LoVo (cell line): ENCODE measurements around the gene PFKFB1.

Experiments
- DNase-seq: peaks from one replicate; pipeline ENCODE4 v3.0.0-alpha.2; 2016; ENCODE audit warnings: low spot score

Gene PFKFB1

DNA sequence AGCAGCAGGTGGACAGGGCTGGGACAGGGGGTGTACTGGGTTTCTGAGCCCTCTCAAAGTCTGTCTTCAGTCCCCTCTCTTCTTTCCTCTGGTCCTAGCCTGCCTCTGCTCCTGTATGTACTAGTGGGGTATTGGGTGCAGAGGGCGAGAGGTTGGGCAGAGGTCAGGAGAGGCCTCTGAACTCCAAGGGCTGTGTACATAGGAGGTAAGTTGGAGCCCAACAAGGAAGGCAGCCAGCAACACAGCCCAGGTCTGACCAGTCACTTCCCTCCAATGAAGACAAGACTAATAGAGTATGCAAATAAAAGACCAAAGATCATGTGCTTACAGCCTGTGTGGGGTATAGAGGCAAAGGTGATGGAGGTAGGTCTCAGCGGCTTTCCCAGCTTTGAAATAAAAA is at the start of gene PFKFB1:
Gene PFKFB1 (minus strand): TSS at position 90 of the 400 bp plus-strand sequence. CDS start 181 bp downstream, outside the sequence.
- DNase-seq, result no peak

DNA sequence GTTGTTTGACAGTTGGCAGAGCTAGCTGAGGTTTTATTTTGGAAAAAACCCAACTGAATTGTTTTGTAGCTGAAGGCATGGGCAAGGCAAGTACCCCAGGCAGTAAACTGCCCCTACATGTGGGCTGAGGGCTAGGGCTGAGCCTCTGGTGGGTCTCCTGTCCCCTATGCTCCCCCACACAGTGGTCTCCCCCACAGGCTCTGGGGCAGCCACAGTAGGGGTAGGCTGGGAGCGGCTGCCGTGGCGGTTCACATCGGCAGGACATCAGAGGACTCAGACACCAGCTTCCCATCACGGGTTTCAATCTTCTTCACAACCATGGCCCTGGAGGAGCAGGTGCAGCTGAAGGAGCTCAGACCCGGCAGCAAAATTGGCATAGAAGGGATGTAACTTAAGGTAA is 47.5 kb upstream of the PFKFB1 start:
- DNase-seq, result no peak

GRCh38 chrX:55039471-55039870 is 45.5 kb upstream of the PFKFB1 start:
- DNase-seq, result no peak

GRCh38 chrX:55033429-55033828 is 39.4 kb upstream of the PFKFB1 start:
- no peak for DNase-seq

DNA sequence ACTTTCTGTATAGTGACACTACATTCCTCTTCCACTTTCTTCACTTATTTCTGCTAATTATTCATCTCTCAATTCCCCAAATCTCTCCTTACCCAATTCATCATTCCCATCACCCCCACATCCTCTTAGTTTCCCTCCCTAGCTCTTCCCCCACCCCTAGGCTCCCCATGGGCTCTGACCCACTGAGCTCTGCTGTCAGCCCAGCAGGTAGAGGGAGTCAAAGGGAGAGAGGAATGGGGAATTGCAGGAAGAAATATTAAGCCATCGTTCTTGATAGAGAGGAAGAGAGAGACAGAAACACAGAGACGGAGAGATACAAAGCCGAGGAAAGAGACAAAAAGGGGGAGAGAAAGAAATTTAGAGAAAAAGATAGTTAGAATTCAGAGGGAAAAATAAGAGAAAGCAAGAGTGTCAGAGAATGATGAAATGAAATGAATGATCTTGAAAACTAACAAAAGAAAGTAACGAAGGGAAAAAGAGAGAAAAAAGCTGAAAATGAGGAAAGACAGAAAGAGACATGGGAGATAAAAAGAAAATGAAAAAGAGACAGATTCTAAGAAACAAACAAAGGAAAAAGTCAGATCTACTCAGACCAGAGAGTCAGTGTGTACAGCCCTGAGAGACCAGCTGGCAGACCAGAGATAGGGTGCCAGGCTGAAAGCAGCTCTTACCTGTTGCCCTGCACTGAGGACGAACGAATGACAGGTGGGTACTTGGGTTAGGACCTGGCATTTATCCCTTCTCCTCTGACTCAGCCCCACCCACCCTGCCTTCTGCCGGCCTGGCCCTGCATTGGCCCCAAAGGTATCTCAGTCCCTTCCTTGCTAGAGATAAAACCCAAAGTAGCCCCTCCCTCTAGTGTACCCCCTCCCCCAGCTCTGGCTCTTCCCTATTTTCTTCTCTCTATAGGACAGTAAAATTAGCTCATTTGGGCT is 36.5 kb upstream of the PFKFB1 start, which contains the start of gene ALAS2:
Gene ALAS2 (minus strand): TSS at position 707 of the 935 bp plus-strand sequence. CDS start 4,977 bp downstream, outside the sequence.
- no peak for DNase-seq

- no peak for DNase-seq
Observed at GRCh38 chrX:55029291-55029690, 35.3 kb upstream of the PFKFB1 start.

- no peak for DNase-seq
Observed at GRCh38 chrX:55028611-55029010, 34.6 kb upstream of the PFKFB1 start.

DNA sequence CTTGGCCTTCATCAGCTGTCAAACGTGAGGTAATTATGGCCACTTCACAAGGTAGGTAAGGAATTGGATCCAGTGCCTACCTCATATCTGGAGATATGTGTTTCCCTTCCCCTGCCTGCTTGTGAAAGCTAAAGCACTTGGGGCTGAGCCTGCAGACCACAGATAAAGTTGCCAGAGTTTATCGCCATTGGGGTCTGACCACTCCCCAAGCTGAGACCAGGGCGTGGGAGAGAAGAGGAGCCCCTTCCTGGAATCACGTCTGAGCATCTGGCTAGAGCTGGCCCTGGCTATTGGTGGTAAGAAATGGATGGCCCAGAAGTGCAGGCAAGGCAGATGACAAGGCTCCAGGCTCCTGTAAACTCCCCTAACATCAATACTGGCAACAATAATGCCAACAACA is 34.1 kb upstream of the PFKFB1 start:
- no peak for DNase-seq

- DNase-seq, result no peak
Observed at GRCh38 chrX:55026840-55027239, 32.9 kb upstream of the PFKFB1 start.

DNA sequence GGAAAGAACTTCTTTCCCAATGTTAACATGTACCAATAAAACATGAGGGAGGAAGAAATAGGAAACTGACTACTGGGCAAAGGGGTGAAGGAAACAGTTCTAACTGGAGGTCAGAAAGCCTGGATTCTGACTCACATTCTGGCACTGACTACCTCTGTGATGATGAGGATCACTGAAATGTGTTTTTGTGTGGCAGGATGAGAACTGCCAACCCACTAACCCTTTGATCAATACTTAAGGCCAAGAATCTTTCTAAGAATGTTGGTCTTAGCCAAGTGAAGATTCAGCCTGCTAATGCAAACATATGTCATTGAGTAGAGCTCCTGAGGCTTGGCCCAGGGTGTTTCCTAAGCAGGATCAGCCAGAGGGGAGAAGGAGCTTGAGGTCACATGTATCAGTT is 32.2 kb upstream of the PFKFB1 start:
- no peak for DNase-seq

GRCh38 chrX:55014897-55015299 is 20.9 kb upstream of the PFKFB1 start:
- DNase-seq, result no peak

DNA sequence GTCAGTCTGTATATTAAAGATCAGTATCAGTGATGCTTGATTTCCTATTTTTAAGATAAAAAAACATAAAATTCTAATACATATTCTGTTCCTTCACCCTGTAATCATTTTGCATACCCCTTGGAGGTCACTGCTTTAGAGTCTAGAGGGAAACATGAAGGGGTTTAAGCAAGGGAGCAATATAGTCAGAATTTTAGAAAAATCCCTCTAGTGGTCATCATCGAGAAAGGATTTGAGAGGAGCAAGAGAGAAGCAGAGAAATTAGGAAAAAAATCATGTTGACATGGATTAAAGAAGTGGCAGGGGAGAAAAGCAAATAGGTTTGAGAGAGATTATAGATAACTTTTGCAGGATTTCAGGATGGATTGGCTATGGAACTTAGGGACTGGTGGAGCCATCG is 17.3 kb upstream of the PFKFB1 start:
- DNase-seq, result no peak

- DNase-seq, result peak; percentile 31
Observed at GRCh38 chrX:55008571-55009358, 14.8 kb upstream of the PFKFB1 start.

GRCh38 chrX:55007656-55008055 is 13.7 kb upstream of the PFKFB1 start:
- DNase-seq, result peak; percentile 49

DNA sequence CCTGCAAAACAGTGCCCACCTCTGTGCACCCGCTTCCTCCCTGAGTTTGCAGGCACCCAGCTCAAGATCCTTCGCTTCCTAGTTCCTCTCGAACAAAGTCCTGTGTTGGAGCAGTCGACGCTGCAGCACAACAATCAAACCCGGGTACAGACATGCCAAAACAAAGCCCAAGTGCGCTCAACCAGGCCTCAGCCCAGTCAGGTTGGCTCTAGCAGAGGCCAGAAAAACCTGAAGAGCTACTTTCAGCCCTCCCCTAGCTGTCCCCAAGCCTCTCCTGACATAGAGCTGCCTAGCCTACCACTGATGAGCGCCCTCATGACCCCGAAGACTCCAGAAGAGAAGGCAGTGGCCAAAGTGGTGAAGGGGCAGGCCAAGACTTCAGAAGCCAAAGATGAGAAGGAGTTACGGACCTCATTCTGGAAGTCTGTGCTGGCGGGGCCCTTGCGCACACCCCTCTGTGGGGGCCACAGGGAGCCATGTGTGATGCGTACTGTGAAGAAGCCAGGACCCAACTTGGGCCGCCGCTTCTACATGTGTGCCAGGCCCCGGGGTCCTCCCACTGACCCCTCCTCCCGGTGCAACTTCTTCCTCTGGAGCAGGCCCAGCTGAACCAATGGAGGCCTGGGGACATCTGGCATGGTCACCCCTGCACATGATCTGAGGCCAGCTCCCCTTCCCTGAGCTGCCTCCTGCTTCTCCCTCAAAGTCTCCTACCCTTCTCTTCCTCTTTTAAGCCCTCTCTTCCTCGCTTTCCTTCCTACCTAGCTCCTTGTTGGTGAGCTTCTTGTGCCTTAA is 13.0 kb upstream of the PFKFB1 start:
- no peak for DNase-seq

- no peak for DNase-seq
Observed at GRCh38 chrX:55005256-55005655, 11.3 kb upstream of the PFKFB1 start.

DNA sequence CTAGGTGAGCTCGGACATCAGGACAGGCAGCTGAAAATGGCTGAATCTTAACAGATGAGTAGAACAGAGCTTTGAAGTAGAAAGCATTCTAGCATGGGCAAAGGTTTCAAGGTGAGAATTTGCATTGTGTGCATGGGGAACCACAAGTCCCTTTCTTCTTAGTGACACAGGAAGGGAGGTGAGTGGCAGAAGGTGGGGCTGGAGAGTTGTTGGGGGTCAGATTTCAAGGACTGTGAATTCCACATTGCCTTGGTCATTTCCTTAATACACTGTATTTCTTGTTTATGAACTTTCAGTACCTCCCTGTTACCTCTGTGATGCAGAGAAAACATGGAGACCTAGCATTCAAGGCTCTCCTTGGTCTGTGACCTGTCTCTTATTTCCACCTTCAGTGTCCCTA is 10.2 kb upstream of the PFKFB1 start:
- DNase-seq, result no peak

GRCh38 chrX:54999717-55000598 is 6.0 kb upstream of the PFKFB1 start, which contains the start of gene APEX2:
APEX2 (plus strand) TSS chrX:55000363; CDS start chrX:55000423, 60 bp downstream.
- peak; percentile 81 for DNase-seq

DNA sequence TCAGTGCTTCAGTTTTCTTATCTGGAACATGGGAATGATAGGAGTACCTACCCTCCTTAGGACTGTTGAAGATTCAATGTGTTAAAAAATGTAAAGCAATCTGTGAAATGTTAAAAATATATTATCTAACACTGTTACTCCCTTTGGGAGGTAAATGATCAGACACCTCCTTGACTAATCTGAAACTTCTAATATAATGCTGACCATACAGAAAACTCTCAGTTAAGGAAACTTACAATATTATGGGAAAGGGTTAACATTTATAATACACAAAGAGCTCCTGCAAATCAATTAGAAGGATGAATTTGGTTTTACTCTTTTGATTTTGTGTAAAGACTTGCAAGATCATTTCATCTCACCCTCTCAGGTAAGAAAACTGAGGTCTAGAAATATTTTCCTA is 1.6 kb upstream of the PFKFB1 start:
- DNase-seq, result no peak

DNA sequence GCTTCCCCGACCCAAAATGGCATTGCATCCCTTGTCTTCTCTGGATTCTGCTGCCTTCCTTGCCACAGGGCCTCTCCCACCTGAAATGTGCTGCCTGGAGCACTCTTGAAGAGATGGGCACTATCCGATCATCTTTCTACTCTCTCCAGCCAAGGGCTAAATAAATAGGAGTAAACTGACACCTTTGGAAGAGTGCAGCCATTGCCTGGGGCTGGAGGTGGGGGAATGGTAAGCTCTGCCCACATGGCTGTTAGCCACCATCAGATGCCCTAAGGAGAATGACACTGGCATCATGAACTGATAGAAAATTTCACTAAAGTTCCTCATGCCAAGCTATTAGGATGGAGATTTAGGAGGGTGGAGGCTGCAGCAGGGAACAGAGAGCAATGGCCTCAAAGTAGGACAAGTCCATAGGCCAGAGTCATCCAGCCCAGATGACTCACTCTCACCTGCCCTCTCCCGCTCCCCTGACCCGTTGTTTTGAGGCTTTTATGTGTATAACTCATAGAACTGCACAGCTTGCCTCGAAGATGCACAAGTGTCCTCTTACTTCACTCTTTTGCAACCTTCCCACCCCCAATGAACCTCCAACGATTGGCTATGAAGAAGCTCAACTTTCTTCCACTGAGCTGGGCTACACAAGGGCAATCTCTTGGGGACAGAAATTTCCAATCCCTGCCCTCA is 822 bp upstream of the PFKFB1 start:
- no peak for DNase-seq
